HCT116 (cell line): Measurements from ENCODE around the gene CDKAL1. TPM values are rescaled to one million over a fixed set of nuclear protein-coding genes. Genes with fewer than 3 reads are reported as not detected.

ENCODE experiments used
- ATAC-seq: fragments of 200-7000 bp; cut with Tn5 transposase; 2 replicates; pipeline ENCODE4 v1.9.1; 2020; ENCODE audit warnings: mild to moderate bottlenecking, moderate library complexity
- BruUV-seq: library from RNA; stranded (reverse); fragments of 400-500 nt; replicated peaks from 2 replicates; lab custom pipeline; 2021; lab: Mats Ljungman, UMichigan
- CTCF ChIA-PET: fragments of 300-600 bp; sonication (Branson Sonifier 250); formaldehyde crosslinking; loops from one replicate; lab custom pipeline; 2021; ENCODE audit warnings: antibody characterized with exemption; lab: Charles Lee
- POLR2A ChIA-PET: fragments of 300-600, 350-600 bp; sonication (Branson Sonifier 250); formaldehyde crosslinking; loops from one replicate; lab custom pipeline; 2021; ENCODE audit warnings: antibody characterized with exemption; lab: Charles Lee
- RAD21 ChIA-PET, 2 experiments: fragments of 300-600 bp; sonication (Branson Sonifier 250); formaldehyde crosslinking; loops; one replicate each; lab custom pipeline; 2023; ENCODE audit warnings: low total read pairs in 2 of 2; ENCODE audit not compliant: uncharacterized antibody in 2 of 2, unreplicated experiment in 2 of 2, low non-redundant PET in 1 of 2; lab: Charles Lee
- DNase-seq: peaks from one replicate; pipeline ENCODE4 v3.0.0-alpha.2; 2010; ENCODE audit warnings: low read depth, low spot score
- H2AFZ ChIP-seq: fragments of 200-600 bp; shearing (Covaris generic), sonication (generic); 2 replicates; pipeline ENCODE4 v1.6.1; 2017; ENCODE audit warnings: low read depth, mixed run types, mixed read lengths, antibody characterized with exemption, low read length; ENCODE audit not compliant: poor library complexity, severe bottlenecking
- H3K27ac ChIP-seq: 2 replicates; pipeline ENCODE4 v1.5.1; 2012; ENCODE audit warnings: low read depth, low read length
- H3K27me3 ChIP-seq: fragments of 200-600 bp; sonication (generic); 2 replicates; pipeline ENCODE4 v1.6.1; 2016; ENCODE audit warnings: mixed run types, low read length, mixed read lengths; ENCODE audit not compliant: insufficient read depth
- H3K36me3 ChIP-seq, 2 experiments: fragments of 200-500 bp in 1 of 2; fragments of 200-600 bp in 1 of 2; sonication (Bioruptor generic) in 1 of 2; sonication (generic) in 1 of 2; 2 replicates each; pipeline versions ENCODE4 v1.5.1 to v1.6.1; 2014 to 2016; ENCODE audit warnings: low read length in 2 of 2, inconsistent platforms in 1 of 2, mixed read lengths in 1 of 2, mixed run types in 1 of 2; ENCODE audit not compliant: insufficient read depth in 2 of 2, control insufficient read depth in 1 of 2
- H3K4me1 ChIP-seq, 2 experiments: fragments of 200-600 bp in 1 of 2; sonication (generic) in 1 of 2; 2 replicates each; pipeline versions ENCODE4 v1.5.1 to v1.6.1; 2012 to 2017; ENCODE audit warnings: low read length in 2 of 2, inconsistent platforms in 1 of 2, mild to moderate bottlenecking in 1 of 2, mixed read lengths in 1 of 2, mixed run types in 1 of 2, moderate library complexity in 1 of 2; ENCODE audit not compliant: insufficient read depth in 2 of 2, control insufficient read depth in 1 of 2
- H3K4me2 ChIP-seq: fragments of 200-600 bp; sonication (generic); 2 replicates; pipeline ENCODE4 v1.6.1; 2017; ENCODE audit warnings: mixed run types, low read length, mixed read lengths
- H3K4me3 ChIP-seq, 2 experiments: fragments of 200-600 bp in 1 of 2; sonication (generic) in 1 of 2; replicated peaks in 1 of 2; 2 replicates each; pipeline ENCODE4 v1.5.1; 2011 to 2016; ENCODE audit warnings: low read length in 2 of 2, control low read depth in 1 of 2, low read depth in 1 of 2, mild to moderate bottlenecking in 1 of 2, mixed read lengths in 1 of 2, mixed run types in 1 of 2
- H3K79me2 ChIP-seq: fragments of 200-600 bp; sonication (generic); 2 replicates; pipeline ENCODE4 v1.6.1; 2017; ENCODE audit warnings: mild to moderate bottlenecking, mixed run types, low read length, moderate library complexity, mixed read lengths; ENCODE audit not compliant: insufficient read depth
- H3K9ac ChIP-seq: fragments of 200-600 bp; sonication (generic); 2 replicates; pipeline ENCODE4 v1.6.1; 2016; ENCODE audit warnings: low read length, mixed read lengths
- H3K9me2 ChIP-seq: fragments of 200-600 bp; sonication (generic), shearing (Covaris generic); 2 replicates; pipeline ENCODE4 v1.6.1; 2017; ENCODE audit warnings: mixed run types, mild to moderate bottlenecking, moderate library complexity; ENCODE audit not compliant: insufficient read depth
- H3K9me3 ChIP-seq, 2 experiments: fragments of 200-500 bp in 1 of 2; fragments of 200-600 bp in 1 of 2; sonication (Bioruptor generic) in 1 of 2; sonication (generic) in 1 of 2; 2 replicates each; pipeline ENCODE4 v1.6.1; 2014 to 2017; ENCODE audit warnings: low read length in 2 of 2, mixed read lengths in 2 of 2, inconsistent platforms in 1 of 2, low read depth in 1 of 2, mild to moderate bottlenecking in 1 of 2, mixed run types in 1 of 2, moderate library complexity in 1 of 2; ENCODE audit not compliant: control insufficient read depth in 1 of 2, insufficient read depth in 1 of 2
- H4K20me1 ChIP-seq: fragments of 200-600 bp; sonication (generic), shearing (Covaris generic); 2 replicates; pipeline ENCODE4 v1.6.1; 2017; ENCODE audit warnings: mixed run types, mild to moderate bottlenecking, moderate library complexity; ENCODE audit not compliant: insufficient read depth
- CBX3 ChIP-seq: IDR thresholded peaks from 2 replicates; pipeline ENCODE4 v1.6.1; 2012; ENCODE audit warnings: low read depth
- CEBPB ChIP-seq: IDR thresholded peaks from 2 replicates; pipeline ENCODE4 v1.6.1; 2012; ENCODE audit warnings: low read depth
- ELF1 ChIP-seq: IDR thresholded peaks from 2 replicates; pipeline ENCODE4 v1.6.1; 2012; ENCODE audit warnings: low read depth, borderline replicate concordance
- EZH2 ChIP-seq: fragments of 200-600 bp; sonication (generic); IDR thresholded peaks from 2 replicates; pipeline ENCODE4 v1.6.1; 2017; ENCODE audit warnings: antibody characterized with exemption, mixed run types
- EZH2phosphoT487 ChIP-seq: fragments of 200-600 bp; IDR thresholded peaks from 2 replicates; pipeline ENCODE4 v1.6.1; 2018; ENCODE audit warnings: antibody characterized with exemption, borderline replicate concordance
- FOSL1 ChIP-seq: IDR thresholded peaks from 2 replicates; pipeline ENCODE4 v1.6.1; 2012; ENCODE audit warnings: low read depth
- JUND ChIP-seq: IDR thresholded peaks from 2 replicates; pipeline ENCODE4 v1.6.1; 2012
- SIN3A ChIP-seq: IDR thresholded peaks from 2 replicates; pipeline ENCODE4 v1.6.1; 2012; ENCODE audit warnings: low read depth
- SP1 ChIP-seq: IDR thresholded peaks from 2 replicates; pipeline ENCODE4 v1.6.1; 2012; ENCODE audit warnings: low read depth
- SRF ChIP-seq: IDR thresholded peaks from 2 replicates; pipeline ENCODE4 v1.6.1; 2012; ENCODE audit warnings: low read depth
- TCF7L2 ChIP-seq: IDR thresholded peaks from 2 replicates; pipeline ENCODE4 v1.7.0; 2011; ENCODE audit warnings: borderline replicate concordance, inconsistent platforms; ENCODE audit not compliant: insufficient read depth, insufficient read length; ENCODE audit errors: extremely low read depth
- YY1 ChIP-seq: IDR thresholded peaks from 2 replicates; pipeline ENCODE4 v1.6.1; 2011; ENCODE audit warnings: low read length, low read depth, moderate library complexity, mild to moderate bottlenecking; ENCODE audit not compliant: insufficient replicate concordance; ENCODE audit errors: extremely low read depth
- ZNF274 ChIP-seq: fragments of 200-500 bp; sonication (Bioruptor generic); IDR thresholded peaks from 2 replicates; pipeline ENCODE4 v1.6.1; 2014; ENCODE audit warnings: mild to moderate bottlenecking, low read depth, low read length, inconsistent platforms
- intact Hi-C: fragments of 100-400 bp; cut with micrococcal nuclease; formaldehyde crosslinking; loops from 2 replicates; pipeline ENCODE4 v1.10.0; 2022
- total RNA-seq: library from RNA; stranded (reverse); gene quantifications from one replicate; pipeline ENCODE4 v1.2.1, GENCODE V29; 2021; ENCODE audit not compliant: unreplicated experiment
- TF ChIP-seq, protein P1 (sequence below): IDR thresholded peaks from 2 replicates; pipeline ENCODE4 v1.6.1; 2012
- TF ChIP-seq, protein P2 (sequence below), 3 experiments: fragments of 200-600 bp in 1 of 3; sonication (generic) in 1 of 3; IDR thresholded peaks in 2 of 3; conservative IDR thresholded peaks in 1 of 3; 2 replicates each; pipeline ENCODE4 v1.5.1; 2012 to 2017; ENCODE audit warnings: low read depth in 2 of 3, low read length in 2 of 3, antibody characterized with exemption in 1 of 3, borderline replicate concordance in 1 of 3, control low read depth in 1 of 3, mild to moderate bottlenecking in 1 of 3, mixed read lengths in 1 of 3, mixed run types in 1 of 3, moderate library complexity in 1 of 3; ENCODE audit not compliant: insufficient read depth in 1 of 3

CDKAL1 gene
- total RNA-seq, 1 experiment from 2014 or later = 14.9 TPM

GRCh38 chr6:20916086-20916485 lies 381.8 kb downstream of the CDKAL1 start:
- H3K36me3 ChIP-seq = no peaks in the 10 kb centered on the region
- ChIA-PET CTCF (no interaction called here), POLR2A (no interaction called here), RAD21 (no interaction called here)
- no peaks in the 10 kb centered on the region for H3K9me2 ChIP-seq
- H3K9me3 ChIP-seq = peaks cover 0 to 7% of the 10 kb centered on the region in 2 experiments; a peak in 2 of 4 replicates
- no peak overlapping the region for H3K4me2 ChIP-seq
- TF ChIP-seq EZH2 = no peak
- TF ChIP-seq, protein P1, sequence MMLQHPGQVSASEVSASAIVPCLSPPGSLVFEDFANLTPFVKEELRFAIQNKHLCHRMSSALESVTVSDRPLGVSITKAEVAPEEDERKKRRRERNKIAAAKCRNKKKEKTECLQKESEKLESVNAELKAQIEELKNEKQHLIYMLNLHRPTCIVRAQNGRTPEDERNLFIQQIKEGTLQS = no peak
- TF ChIP-seq ELF1 = no peak
- TF ChIP-seq EZH2phosphoT487 = no peak
- TF ChIP-seq, protein P2, sequence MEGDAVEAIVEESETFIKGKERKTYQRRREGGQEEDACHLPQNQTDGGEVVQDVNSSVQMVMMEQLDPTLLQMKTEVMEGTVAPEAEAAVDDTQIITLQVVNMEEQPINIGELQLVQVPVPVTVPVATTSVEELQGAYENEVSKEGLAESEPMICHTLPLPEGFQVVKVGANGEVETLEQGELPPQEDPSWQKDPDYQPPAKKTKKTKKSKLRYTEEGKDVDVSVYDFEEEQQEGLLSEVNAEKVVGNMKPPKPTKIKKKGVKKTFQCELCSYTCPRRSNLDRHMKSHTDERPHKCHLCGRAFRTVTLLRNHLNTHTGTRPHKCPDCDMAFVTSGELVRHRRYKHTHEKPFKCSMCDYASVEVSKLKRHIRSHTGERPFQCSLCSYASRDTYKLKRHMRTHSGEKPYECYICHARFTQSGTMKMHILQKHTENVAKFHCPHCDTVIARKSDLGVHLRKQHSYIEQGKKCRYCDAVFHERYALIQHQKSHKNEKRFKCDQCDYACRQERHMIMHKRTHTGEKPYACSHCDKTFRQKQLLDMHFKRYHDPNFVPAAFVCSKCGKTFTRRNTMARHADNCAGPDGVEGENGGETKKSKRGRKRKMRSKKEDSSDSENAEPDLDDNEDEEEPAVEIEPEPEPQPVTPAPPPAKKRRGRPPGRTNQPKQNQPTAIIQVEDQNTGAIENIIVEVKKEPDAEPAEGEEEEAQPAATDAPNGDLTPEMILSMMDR (IDR thresholded peaks at IDR 0.05 in 2 of 3, conservative IDR thresholded peaks at IDR 0.05 in 1 of 3; ENCODE audit: borderline replicate concordance in 1 of 3, insufficient read depth in 1 of 3, low read depth in 2 of 3, low read length in 2 of 3) = no peak
- no peak for TF ChIP-seq SRF
- TF ChIP-seq YY1 = no peak
- H3K4me3 ChIP-seq = no peak overlapping the region
- no peak overlapping the region for H3K9ac ChIP-seq
- H2AFZ ChIP-seq = no peak overlapping the region
- H3K4me1 ChIP-seq = peaks cover 3 to 5% of the 10 kb centered on the region in 2 experiments; a peak in 2 of 4 replicates
- no peaks in the 10 kb centered on the region for H3K79me2 ChIP-seq
- ATAC-seq (no peak), DNase-seq (no peak)
- no peaks in the 10 kb centered on the region for H3K27me3 ChIP-seq
- BruUV-seq = no TSS peak
- H3K27ac ChIP-seq = no peak overlapping the region
- intact Hi-C loops = no loop called here
- no peaks in the 10 kb centered on the region for H4K20me1 ChIP-seq

DNA sequence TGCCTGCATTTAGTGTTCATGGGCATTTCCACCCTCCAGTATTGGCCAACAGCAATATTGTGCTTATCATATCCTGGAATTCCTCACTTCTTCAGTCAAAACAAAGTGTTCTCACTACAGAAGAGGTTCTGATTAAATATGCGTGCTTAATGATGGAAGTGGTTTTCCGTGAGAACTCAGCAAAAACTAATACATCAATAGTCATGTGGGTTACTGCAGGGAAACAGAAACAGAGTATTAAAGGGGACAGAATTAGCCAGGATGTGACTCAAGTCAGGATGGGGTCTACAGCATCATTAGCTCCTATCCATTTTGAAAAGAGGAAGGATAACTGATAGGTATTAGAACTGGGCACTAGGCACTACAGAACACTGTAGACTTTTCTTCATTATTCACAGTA lies 384.6 kb downstream of the CDKAL1 start:
- TF ChIP-seq CEBPB = no peak
- no peak for TF ChIP-seq ELF1
- no peak for TF ChIP-seq FOSL1
- no peak for TF ChIP-seq SRF
- TF ChIP-seq JUND = no peak
- no peak for TF ChIP-seq SIN3A
- TF ChIP-seq TCF7L2 = no peak
- TF ChIP-seq, protein P1 = no peak
- TF ChIP-seq CBX3 = no peak
- TF ChIP-seq SP1 = no peak
- TF ChIP-seq ZNF274 = no peak
- H3K4me2 ChIP-seq = no peak overlapping the region
- peaks cover 0 to 7% of the 10 kb centered on the region in 2 experiments; a peak in 1 of 4 replicates for H3K9me3 ChIP-seq
- intact Hi-C loops = no loop called here
- DNase-seq (no peak), ATAC-seq (no peak)
- no peak overlapping the region for H3K27ac ChIP-seq
- no peaks in the 10 kb centered on the region for H3K79me2 ChIP-seq
- no peaks in the 10 kb centered on the region for H3K36me3 ChIP-seq
- ChIA-PET RAD21 (no interaction called here), POLR2A (no interaction called here), CTCF (no interaction called here)
- H3K9ac ChIP-seq = no peak overlapping the region
- no peaks in the 10 kb centered on the region for H3K9me2 ChIP-seq
- H3K4me1 ChIP-seq = peaks cover 3 to 5% of the 10 kb centered on the region in 2 experiments; a peak in 2 of 4 replicates
- no peaks in the 10 kb centered on the region for H3K27me3 ChIP-seq
- BruUV-seq = no TSS peak
- H2AFZ ChIP-seq = no peak overlapping the region
- no peaks in the 10 kb centered on the region for H4K20me1 ChIP-seq
- H3K4me3 ChIP-seq = no peak overlapping the region
